ENCODE results near the gene LRTM2. TPM values are rescaled to one million over a fixed set of nuclear protein-coding genes. Genes with fewer than 3 reads are reported as not detected.

LRTM2 gene
- total and polyA plus RNA-seq, 12 donors: 0.06 TPM; not detected in 11

DNA sequence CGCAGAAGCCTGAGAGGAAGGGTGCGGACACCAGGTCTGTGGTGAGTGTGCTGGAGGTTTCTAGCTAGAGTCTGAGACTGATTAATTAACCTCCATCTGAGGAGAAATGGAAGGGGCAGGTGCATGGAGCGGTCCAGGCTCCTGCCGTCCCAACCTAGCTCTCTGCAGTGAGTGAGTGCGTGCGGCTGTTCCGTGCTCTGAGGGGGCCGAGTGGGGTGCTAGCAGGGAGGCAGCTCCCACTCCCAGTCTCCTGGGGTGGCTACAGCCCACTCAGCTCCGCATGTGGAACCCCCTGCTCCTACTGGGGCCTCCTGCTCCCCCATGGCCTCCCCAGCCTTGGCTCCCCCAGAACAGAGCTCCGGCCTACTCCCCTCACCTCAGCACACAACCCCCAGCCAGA lies 2.9 kb downstream of the LRTM2 start:
- no peaks in the 10 kb centered on the region for H3K9me3 ChIP-seq (replicated peaks in 1 of 3)
- peaks cover 36% of the 10 kb centered on the region for H3K27me3 ChIP-seq
- intact Hi-C loops (cut with DNase I): no loop called here
- no peak overlapping the region for H3K4me3 ChIP-seq
- H3K36me3 ChIP-seq (replicated peaks in 1 of 2): no peaks in the 10 kb centered on the region
- no peak overlapping the region for H3K27ac ChIP-seq
- no peaks in the 10 kb centered on the region for H3K4me1 ChIP-seq (replicated peaks in 1 of 2)
- 86 to 93% (median 92%) methylated on average over 3 to 10 of the region's 10 CpGs for WGBS, 4 donors
- no peak for DNase-seq
- no peak for TF ChIP-seq POLR2A (IDR thresholded peaks at IDR 0.05)
- TF ChIP-seq, protein P1, sequence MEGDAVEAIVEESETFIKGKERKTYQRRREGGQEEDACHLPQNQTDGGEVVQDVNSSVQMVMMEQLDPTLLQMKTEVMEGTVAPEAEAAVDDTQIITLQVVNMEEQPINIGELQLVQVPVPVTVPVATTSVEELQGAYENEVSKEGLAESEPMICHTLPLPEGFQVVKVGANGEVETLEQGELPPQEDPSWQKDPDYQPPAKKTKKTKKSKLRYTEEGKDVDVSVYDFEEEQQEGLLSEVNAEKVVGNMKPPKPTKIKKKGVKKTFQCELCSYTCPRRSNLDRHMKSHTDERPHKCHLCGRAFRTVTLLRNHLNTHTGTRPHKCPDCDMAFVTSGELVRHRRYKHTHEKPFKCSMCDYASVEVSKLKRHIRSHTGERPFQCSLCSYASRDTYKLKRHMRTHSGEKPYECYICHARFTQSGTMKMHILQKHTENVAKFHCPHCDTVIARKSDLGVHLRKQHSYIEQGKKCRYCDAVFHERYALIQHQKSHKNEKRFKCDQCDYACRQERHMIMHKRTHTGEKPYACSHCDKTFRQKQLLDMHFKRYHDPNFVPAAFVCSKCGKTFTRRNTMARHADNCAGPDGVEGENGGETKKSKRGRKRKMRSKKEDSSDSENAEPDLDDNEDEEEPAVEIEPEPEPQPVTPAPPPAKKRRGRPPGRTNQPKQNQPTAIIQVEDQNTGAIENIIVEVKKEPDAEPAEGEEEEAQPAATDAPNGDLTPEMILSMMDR (IDR thresholded peaks at IDR 0.05): no peak

GRCh38 chr12:1825382-1826102 lies 5.2 kb downstream of the LRTM2 start:
- TF ChIP-seq, protein P1 (IDR thresholded peaks at IDR 0.05): no peak
- no peak for DNase-seq
- Histone ChIP-seq H3K4me3 (no peak overlapping the region), H3K9me3 (replicated peaks in 1 of 3) (no peaks in the 10 kb centered on the region), H3K27me3 (peaks cover 24% of the 10 kb centered on the region), H3K36me3 (replicated peaks in 1 of 2) (no peaks in the 10 kb centered on the region), H3K4me1 (replicated peaks in 1 of 2) (no peaks in the 10 kb centered on the region), H3K27ac (no peak overlapping the region)
- intact Hi-C loops (cut with DNase I): no loop called here
- 63 to 73% (median 68%) methylated on average over 9 to 14 of the region's 14 CpGs for WGBS, 4 donors

DNA sequence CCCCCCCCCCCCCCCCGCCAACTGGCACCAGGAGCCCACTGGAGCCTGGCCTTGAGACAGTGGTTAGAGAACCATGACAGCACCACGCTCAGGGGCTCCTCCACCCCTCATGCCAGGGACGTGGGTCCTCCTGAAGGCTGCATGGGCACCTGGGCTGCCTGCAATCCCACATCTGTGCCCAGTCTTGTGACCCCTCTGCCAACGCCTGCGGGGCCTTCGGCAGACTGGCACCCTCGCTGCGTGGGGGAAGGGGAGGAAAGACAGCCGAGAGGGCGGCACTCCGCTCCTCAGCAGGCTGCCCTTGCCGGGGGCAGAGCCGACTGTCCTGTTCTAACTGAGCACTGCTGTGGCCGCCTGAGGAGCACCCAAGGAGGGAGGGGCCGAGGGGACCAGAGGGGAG lies 6.0 kb downstream of the LRTM2 start:
- Histone ChIP-seq H3K36me3 (replicated peaks in 1 of 2) (no peaks in the 10 kb centered on the region), H3K27ac (no peak overlapping the region), H3K9me3 (replicated peaks in 1 of 3) (no peaks in the 10 kb centered on the region), H3K27me3 (peaks cover 16% of the 10 kb centered on the region), H3K4me1 (replicated peaks in 1 of 2) (no peaks in the 10 kb centered on the region), H3K4me3 (no peak overlapping the region)
- intact Hi-C loops (cut with DNase I): no loop called here
- no peak for DNase-seq
- WGBS, 4 donors: 69 to 86% (median 82%) methylated on average over 15 of the region's 15 CpGs; no CpG with 5 or more reads in 1 of the 4 donors
- TF ChIP-seq, protein P1 (IDR thresholded peaks at IDR 0.05): no peak
- TF ChIP-seq POLR2A (IDR thresholded peaks at IDR 0.05): no peak

GRCh38 chr12:1826867-1827705 lies 6.7 kb downstream of the LRTM2 start:
- intact Hi-C loops (cut with DNase I): no loop called here
- TF ChIP-seq, protein P1 (IDR thresholded peaks at IDR 0.05): no peak
- TF ChIP-seq POLR2A (IDR thresholded peaks at IDR 0.05): no peak
- H3K9me3 ChIP-seq (replicated peaks in 1 of 3): no peaks in the 10 kb centered on the region
- peaks cover 10% of the 10 kb centered on the region for H3K27me3 ChIP-seq
- DNase-seq: no peak
- H3K27ac ChIP-seq: no peak overlapping the region
- no peak overlapping the region for H3K4me3 ChIP-seq
- 76 to 87% (median 77%) methylated on average over 14 to 25 of the region's 25 CpGs for WGBS, 4 donors
- H3K4me1 ChIP-seq (replicated peaks in 1 of 2): no peaks in the 10 kb centered on the region
- H3K36me3 ChIP-seq (replicated peaks in 1 of 2): no peaks in the 10 kb centered on the region
